Measurements from ENCODE around the gene COX4I2.

The COX4I2 gene

GRCh38 chr20:31652917-31653396 lies 15.2 kb downstream of the COX4I2 start:
- TF ChIP-seq ZFX (IDR thresholded peaks at IDR 0.05; ENCODE audit: borderline replicate concordance) (no peak), CTCF (IDR thresholded peaks at IDR 0.05) (no peak)

GRCh38 chr20:31653561-31653960 lies 15.8 kb downstream of the COX4I2 start:
- TF ChIP-seq CTCF (IDR thresholded peaks at IDR 0.05), result no peak
- TF ChIP-seq ZFX (IDR thresholded peaks at IDR 0.05; ENCODE audit: borderline replicate concordance), result no peak
- H3K27ac ChIP-seq, result peak overlapping the region; percentile 53

More at GRCh38 chr20:31652917-31653396, 15.2 kb downstream of the COX4I2 start:
- peak overlapping the region; percentile 53 for H3K27ac ChIP-seq

DNA sequence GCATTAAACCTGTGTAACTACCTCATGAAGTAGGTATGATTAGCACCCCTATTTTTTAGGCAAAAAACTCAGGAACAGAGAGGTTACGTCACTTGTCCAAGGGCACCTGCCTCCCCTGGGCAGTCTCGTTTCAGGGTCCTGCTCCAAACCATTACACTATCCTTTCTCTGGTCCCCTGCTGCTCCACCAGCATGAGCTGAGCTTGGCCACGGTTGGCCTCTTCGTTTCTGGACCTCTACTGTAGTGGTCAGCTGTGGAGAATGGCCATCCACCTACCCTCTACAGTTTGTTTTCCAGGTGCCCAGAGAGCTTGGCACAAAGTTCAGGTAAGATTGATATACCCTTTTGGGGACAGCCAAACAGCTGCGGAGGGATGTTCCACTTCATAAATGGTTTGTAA lies 16.8 kb downstream of the COX4I2 start:
- no peak for TF ChIP-seq ZFX (IDR thresholded peaks at IDR 0.05; ENCODE audit: borderline replicate concordance)
- TF ChIP-seq CTCF (IDR thresholded peaks at IDR 0.05), result no peak
- no peak overlapping the region for H3K27ac ChIP-seq

GRCh38 chr20:31661625-31662371 lies 24.1 kb downstream of the COX4I2 start:
- TF ChIP-seq ZFX (IDR thresholded peaks at IDR 0.05; ENCODE audit: borderline replicate concordance), result no peak
- peak; percentile 87 for TF ChIP-seq CTCF (IDR thresholded peaks at IDR 0.05)
- H3K27ac ChIP-seq, result no peak overlapping the region

GRCh38 chr20:31662372-31662854 lies 24.7 kb downstream of the COX4I2 start:
- no peak overlapping the region for H3K27ac ChIP-seq
- TF ChIP-seq ZFX (IDR thresholded peaks at IDR 0.05; ENCODE audit: borderline replicate concordance) (no peak), CTCF (IDR thresholded peaks at IDR 0.05) (no peak)

DNA sequence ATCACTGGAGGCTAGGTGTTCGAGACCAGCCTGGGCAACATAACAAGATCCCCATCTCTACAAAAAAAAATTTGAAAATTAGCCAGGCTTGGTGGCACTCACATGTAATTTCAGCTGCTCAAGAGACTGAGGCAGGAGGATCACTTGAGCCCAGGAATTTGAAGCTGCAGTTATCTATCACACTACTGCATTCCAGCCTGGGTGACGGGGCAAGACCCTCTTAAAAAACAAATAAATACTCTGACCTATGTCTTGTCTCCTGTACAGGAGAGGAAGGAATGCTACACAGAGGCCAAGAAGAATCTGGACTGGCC lies 25.8 kb downstream of the COX4I2 start:
- TF ChIP-seq CTCF (IDR thresholded peaks at IDR 0.05) (no peak), ZFX (IDR thresholded peaks at IDR 0.05; ENCODE audit: borderline replicate concordance) (no peak)
- H3K27ac ChIP-seq, result peak overlapping the region; percentile 74
